Naive B cell (primary cell): Measurements from ENCODE around the gene HBP1. TPM values are rescaled to one million over a fixed set of nuclear protein-coding genes. Genes with fewer than 3 reads are reported as not detected.
A peak's percentile ranks its signal among the peaks of the same experiment; 100 is the strongest.

Experiments
- ATAC-seq, 2 donors: fragments of 150-1000 bp; cut with Tn5 transposase; 2 replicates each; pipeline ENCODE4 v1.10.0; 2021; ENCODE audit warnings: low read depth in 2 of 2, mild to moderate bottlenecking in 2 of 2, moderate library complexity in 2 of 2
- DNase-seq: peaks from one replicate; pipeline ENCODE4 v3.0.0; 2022
- H3K27ac Mint-ChIP-seq, 6 donors: one replicate each; pipeline ENCODE4 v1.8.0; 2020 to 2022; ENCODE audit warnings: mild to moderate bottlenecking in 6 of 6, mixed read lengths in 6 of 6, moderate library complexity in 5 of 6, inconsistent platforms in 2 of 6
- H3K27me3 Mint-ChIP-seq, 3 donors: one replicate each; pipeline ENCODE4 v1.8.0; 2021 to 2022; ENCODE audit warnings: mixed read lengths in 3 of 3, mild to moderate bottlenecking in 1 of 3
- H3K36me3 Mint-ChIP-seq, 2 donors: one replicate each; pipeline ENCODE4 v1.8.0; 2020 to 2022; ENCODE audit warnings: mixed read lengths in 2 of 2, inconsistent platforms in 1 of 2, mild to moderate bottlenecking in 1 of 2
- H3K4me1 Mint-ChIP-seq, 3 donors: one replicate each; pipeline ENCODE4 v1.8.0; 2020 to 2022; ENCODE audit warnings: mixed read lengths in 3 of 3, inconsistent platforms in 1 of 3, mild to moderate bottlenecking in 1 of 3, moderate library complexity in 1 of 3
- H3K4me3 Mint-ChIP-seq, 8 donors: one replicate each; pipeline ENCODE4 v1.8.0; 2020 to 2022; ENCODE audit warnings: mild to moderate bottlenecking in 8 of 8, mixed read lengths in 8 of 8, moderate library complexity in 8 of 8, inconsistent platforms in 2 of 8
- H3K9me3 Mint-ChIP-seq, 7 donors: one replicate each; pipeline ENCODE4 v1.8.0; 2020 to 2022; ENCODE audit warnings: mixed read lengths in 7 of 7, mild to moderate bottlenecking in 5 of 7, inconsistent platforms in 2 of 7, moderate library complexity in 1 of 7
- polyA plus RNA-seq, 6 donors: library from polyadenylated mRNA; unstranded; fragments of 300-500 nt; fragmentation: Illumina TruSeq; gene quantifications; one replicate each; pipeline ENCODE4 v1.2.3, GENCODE V29; 2021; ENCODE audit warnings: low read depth in 6 of 6

The HBP1 gene
- polyA plus RNA-seq, 6 donors from 2014 or later = 62.1 to 157 (median 71.8) TPM

DNA sequence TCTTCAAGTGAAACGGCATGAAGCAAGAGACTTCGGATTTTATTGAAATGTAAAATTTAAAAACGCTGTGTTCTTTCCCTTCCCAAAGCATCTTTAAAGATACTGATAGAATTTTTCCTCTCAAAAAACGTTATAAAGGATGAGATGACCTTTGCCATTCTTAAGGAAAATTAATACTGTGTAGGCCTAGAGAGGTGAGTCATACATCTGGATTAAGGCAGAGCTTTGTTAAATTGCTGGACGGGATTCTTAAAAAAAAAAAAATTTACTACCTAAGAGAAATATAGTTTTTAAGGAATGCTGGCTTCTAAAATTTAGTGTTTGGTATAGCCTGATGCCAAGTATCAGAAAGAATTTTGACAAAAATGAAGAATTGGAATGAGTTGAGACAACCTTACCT, 6.3 kb upstream of the HBP1 start:
- Mint-ChIP-seq H3K4me3 (no peak overlapping the region), H3K27ac (no peak overlapping the region), H3K4me1 (peaks cover 1 to 4% (median 3%) of the 10 kb centered on the region in 3 donors), H3K36me3 (no peaks in the 10 kb centered on the region), H3K9me3 (no peaks in the 10 kb centered on the region), H3K27me3 (peaks cover 4 to 11% (median 9%) of the 10 kb centered on the region in 3 donors)
- no peak for DNase-seq
- ATAC-seq = no peak

DNA sequence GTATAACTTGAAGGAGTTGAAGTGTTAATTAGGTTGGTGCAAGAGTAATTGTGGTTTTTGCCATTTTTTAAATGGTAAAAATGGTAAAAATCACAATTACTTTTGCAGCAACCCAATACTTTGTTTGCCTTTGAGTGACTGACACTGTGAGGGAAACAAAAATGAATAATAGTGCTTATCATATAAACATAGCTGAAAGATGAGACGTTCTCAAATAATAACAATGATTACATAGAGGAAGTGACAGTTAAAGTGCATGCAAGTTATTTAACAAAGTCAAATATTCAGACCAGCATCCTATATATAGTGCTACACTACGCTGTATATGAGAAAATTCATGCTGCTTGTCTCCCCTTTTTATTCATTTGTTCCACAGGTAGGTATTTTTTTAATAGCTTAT, 4.7 kb upstream of the HBP1 start:
- H3K9me3 Mint-ChIP-seq = no peaks in the 10 kb centered on the region
- H3K4me1 Mint-ChIP-seq = peaks cover 12 to 13% (median 13%) of the 10 kb centered on the region in 3 donors
- peak overlapping the region in 1 of 8 donors; percentile 20 for H3K4me3 Mint-ChIP-seq
- H3K36me3 Mint-ChIP-seq = peaks cover 0 to 6% of the 10 kb centered on the region in 2 donors
- ATAC-seq (no peak), DNase-seq (no peak)
- peaks cover 4 to 11% (median 9%) of the 10 kb centered on the region in 3 donors for H3K27me3 Mint-ChIP-seq
- no peak overlapping the region for H3K27ac Mint-ChIP-seq

DNA sequence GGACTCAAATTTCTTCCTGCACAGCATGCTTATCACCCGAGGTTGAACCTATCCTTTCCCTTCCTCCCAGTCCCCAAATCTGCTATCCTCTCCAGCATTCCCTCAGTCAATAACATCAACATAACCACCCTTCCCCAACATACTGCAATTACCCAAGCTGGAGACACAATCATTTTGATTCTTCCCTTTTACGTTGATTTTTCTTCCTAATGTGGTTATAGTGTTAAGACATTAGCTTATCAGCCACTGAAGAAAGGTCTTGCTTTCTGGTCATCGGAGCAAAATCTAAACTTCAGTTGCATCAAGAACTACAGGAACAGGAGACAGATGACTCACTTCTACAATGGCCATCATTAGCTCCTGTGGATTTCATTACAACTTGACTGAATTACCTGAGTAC, 3.5 kb upstream of the HBP1 start:
- peak overlapping the region in 1 of 6 donors; percentile 61 for H3K27ac Mint-ChIP-seq
- peaks cover 0 to 8% of the 10 kb centered on the region in 2 donors for H3K36me3 Mint-ChIP-seq
- H3K9me3 Mint-ChIP-seq = no peaks in the 10 kb centered on the region
- DNase-seq (no peak), ATAC-seq (no peak)
- H3K4me3 Mint-ChIP-seq = peak overlapping the region in 1 of 8 donors; percentile 41
- H3K4me1 Mint-ChIP-seq = peaks cover 19 to 23% (median 22%) of the 10 kb centered on the region in 3 donors
- H3K27me3 Mint-ChIP-seq = peaks cover 4 to 11% (median 9%) of the 10 kb centered on the region in 3 donors

DNA sequence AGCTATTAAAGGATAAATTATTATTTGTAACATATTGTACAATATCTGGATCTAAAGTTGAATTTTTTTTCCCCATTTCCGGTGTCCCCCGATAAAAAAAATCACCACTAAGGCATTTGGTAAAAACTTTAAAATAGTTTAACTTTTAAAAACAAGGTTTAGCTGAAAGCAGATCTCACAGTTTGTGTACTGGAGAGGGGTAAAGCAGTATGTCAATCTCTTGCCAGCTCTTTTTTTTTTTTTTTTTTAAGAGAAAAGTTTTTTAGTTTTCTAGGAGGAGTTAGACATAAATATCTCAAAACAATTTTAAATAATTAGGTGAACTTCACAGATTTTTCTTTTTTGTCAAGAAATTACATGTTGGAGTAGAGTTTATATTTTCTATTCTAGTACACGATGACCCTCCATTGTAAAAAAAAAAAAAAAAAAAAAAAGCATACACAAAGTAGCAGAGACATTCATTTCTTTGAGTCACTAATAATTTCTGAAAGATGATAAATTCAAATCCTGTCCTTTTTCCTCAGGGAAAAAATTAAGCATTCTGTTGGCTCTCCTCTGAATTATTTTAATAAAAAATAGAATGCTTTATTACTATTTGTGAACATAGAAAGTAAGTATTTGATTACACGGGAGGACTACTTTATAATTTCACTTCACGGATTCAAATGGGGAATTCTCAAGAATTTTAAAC, 1.9 kb upstream of the HBP1 start:
- peaks cover 28 to 33% (median 32%) of the 10 kb centered on the region in 3 donors for H3K4me1 Mint-ChIP-seq
- peak overlapping the region in 5 of 6 donors; percentile 97 to 100 (median 100) for H3K27ac Mint-ChIP-seq
- H3K4me3 Mint-ChIP-seq = peak overlapping the region; percentile 81 to 99 (median 97)
- ATAC-seq = no peak
- peaks cover 0 to 8% of the 10 kb centered on the region in 2 donors for H3K36me3 Mint-ChIP-seq
- no peak for DNase-seq
- H3K9me3 Mint-ChIP-seq = no peaks in the 10 kb centered on the region
- H3K27me3 Mint-ChIP-seq = peaks cover 4 to 11% (median 9%) of the 10 kb centered on the region in 3 donors

DNA sequence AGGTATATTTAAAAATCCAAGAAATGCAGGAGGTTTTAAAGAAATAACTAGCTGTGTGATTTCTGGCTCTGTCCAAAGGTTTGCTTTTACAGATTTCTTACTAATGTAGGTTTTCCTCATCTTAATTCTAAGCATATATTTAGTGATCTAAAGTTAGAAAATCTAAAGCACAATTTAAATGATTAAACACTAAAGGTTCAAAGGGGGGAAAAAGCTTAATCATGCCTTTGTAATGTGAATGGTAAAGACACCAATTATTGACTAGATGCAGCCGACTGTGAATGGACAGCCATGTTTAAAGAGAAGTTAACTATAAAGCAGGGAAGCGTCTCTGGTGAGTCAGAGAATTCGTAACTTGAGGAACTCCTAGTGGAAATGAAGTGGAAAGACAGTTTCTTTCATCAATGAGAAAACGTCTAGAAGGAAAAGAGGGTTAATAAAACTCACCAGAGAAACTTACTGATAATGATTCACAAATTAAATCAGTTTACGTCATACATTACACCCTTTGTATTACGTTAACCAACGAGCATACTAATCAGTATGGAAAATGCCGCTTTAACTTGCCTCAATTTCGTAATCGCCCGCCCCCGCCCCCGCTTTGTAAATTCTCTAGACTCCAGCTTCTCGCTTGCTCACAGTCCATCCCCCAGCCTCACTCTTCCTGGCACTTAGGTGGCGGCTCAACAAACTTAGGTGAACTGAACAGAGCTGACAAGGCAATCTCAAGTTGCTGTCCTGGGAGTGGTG, 1.1 kb upstream of the HBP1 start:
- peak overlapping the region; percentile 81 to 99 (median 97) for H3K4me3 Mint-ChIP-seq
- peaks cover 28 to 35% (median 33%) of the 10 kb centered on the region in 3 donors for H3K4me1 Mint-ChIP-seq
- peak overlapping the region; percentile 97 to 100 (median 100) for H3K27ac Mint-ChIP-seq
- H3K9me3 Mint-ChIP-seq = no peaks in the 10 kb centered on the region
- peaks cover 0 to 8% of the 10 kb centered on the region in 2 donors for H3K36me3 Mint-ChIP-seq
- ATAC-seq = peak; percentile 0 to 1
- H3K27me3 Mint-ChIP-seq = peaks cover 4 to 11% (median 9%) of the 10 kb centered on the region in 3 donors
- peak; percentile 40 for DNase-seq

DNA sequence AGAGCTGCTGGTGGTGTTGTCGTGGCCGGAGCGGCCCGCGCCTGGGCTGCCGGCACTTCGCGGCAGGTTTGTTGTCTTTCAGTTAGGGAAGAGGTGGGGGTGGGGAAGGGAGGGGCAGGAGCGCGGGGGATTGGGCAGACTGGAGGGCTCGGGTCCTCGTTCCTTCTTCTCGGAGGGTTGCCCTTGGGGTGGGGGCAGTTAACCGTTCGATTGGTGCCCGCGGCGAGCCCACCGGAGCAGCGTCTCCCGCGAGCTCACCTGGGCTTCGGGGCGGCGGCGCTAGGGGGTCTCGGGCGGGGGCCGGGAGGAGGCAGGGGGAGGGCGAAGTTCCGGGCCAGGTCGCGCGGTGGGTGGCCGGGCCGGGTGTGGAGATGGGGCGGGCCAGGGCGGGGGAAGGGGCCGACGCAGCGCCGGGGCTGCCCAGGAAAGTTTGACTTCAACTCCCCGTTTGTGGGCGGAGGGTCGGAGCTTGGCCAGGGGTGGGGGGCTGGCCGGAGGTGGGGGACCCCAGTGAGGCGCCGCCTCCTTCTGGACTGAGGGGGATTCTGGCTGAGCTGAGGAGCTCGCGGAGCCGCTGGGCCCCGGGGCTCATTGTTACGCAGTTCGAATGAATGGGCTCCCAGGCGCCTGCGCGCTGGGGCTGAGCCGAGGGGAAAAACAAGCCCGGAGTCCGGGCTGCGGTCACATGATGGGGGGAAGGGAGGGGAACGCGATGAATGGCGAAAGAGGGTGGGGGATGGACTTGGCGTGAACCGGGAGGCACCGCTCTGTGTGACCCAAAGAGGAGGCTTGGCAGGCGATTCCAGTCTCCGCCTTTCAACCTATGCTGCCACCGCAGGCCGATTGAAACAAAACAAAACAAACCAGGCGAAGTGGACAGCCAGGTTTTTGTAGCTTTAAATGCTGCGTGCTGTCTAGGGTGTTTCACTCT, 582 bp downstream of the HBP1 start:
- peaks cover 41 to 53% (median 49%) of the 10 kb centered on the region in 3 donors for H3K4me1 Mint-ChIP-seq

DNA sequence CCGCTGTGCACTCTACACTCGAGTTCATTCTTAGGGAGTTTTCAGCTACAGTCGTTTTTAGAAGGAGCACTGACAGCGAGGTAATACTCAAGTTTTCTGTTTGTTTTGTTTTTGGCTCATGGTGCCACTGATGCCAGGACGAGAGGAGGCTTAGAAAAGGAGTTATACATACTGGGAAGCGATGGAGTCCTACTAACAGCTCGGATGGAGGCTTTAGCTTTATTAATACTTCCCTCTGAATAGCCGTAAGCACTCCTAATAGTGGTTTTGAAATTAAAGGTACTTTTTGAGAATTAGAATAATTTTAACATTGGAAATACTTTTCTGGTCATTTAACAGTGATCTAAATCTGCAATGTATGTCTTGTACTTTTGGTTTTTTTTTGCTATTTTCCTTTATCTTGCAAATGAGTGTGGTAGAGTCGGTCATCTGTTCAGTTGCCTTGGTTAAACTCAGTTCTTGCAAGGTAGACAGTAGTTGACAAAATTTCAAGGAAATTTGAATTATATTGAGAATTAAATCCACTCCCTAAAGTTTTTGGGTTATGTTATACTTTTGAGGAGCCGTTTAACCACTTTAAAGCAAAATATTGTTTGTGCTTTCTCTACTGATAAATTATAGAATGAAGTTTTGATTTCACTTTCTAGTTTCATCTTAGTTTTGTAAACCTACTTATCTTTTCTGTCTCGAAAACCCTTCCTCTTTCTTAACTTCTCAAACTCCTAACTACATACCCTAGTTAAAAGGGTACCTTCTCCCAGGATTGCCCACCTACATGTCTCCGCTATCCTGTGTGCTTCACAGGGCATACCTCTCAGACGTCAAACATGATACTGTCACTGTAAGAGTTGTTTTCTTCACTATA, 1.5 kb downstream of the HBP1 start:
- H3K36me3 Mint-ChIP-seq = peaks cover 0 to 8% of the 10 kb centered on the region in 2 donors
- peaks cover 2 to 4% (median 4%) of the 10 kb centered on the region in 3 donors for H3K27me3 Mint-ChIP-seq
- peak overlapping the region; percentile 97 to 100 (median 98) for H3K27ac Mint-ChIP-seq
- DNase-seq (peak; percentile 32), ATAC-seq (no peak)
- H3K9me3 Mint-ChIP-seq = no peaks in the 10 kb centered on the region
- peaks cover 47 to 61% (median 55%) of the 10 kb centered on the region in 3 donors for H3K4me1 Mint-ChIP-seq
- H3K4me3 Mint-ChIP-seq = peak overlapping the region; percentile 81 to 99 (median 97)

More for the DNA sequence above, 582 bp downstream of the HBP1 start:
- DNase-seq (peak; percentile 83), ATAC-seq (peak; percentile 33 to 37)
- Mint-ChIP-seq H3K27me3 (peaks cover 4 to 11% (median 9%) of the 10 kb centered on the region in 3 donors), H3K9me3 (no peaks in the 10 kb centered on the region), H3K36me3 (peaks cover 0 to 8% of the 10 kb centered on the region in 2 donors), H3K4me3 (peak overlapping the region; percentile 81 to 99 (median 97)), H3K27ac (peak overlapping the region; percentile 97 to 100 (median 100))

DNA sequence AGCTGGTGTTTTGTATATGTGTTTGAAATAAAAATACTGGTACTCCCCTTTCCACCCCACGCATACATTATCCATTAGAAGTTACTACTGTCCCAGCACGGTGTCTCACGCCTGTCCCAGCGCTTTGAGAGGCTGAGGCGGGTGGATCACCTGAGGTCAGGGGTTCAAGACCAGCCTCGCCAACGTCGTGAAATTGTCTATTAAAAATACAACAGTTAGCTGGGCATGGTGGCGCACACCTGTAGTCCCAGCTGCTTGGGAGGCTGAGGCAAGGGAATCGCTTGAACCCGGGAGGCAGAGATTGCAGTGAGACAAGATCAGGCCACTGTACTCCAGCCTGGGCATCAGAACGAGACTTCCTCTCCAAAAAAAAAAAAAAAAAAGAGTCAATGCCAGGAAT, 2.7 kb downstream of the HBP1 start:
- H3K36me3 Mint-ChIP-seq = peaks cover 0 to 8% of the 10 kb centered on the region in 2 donors
- peak overlapping the region in 2 of 6 donors; percentile 69 to 75 for H3K27ac Mint-ChIP-seq
- no peak for DNase-seq
- H3K4me1 Mint-ChIP-seq = peaks cover 51 to 71% (median 55%) of the 10 kb centered on the region in 3 donors
- no peaks in the 10 kb centered on the region for H3K9me3 Mint-ChIP-seq
- H3K27me3 Mint-ChIP-seq = no peaks in the 10 kb centered on the region
- ATAC-seq = no peak
- peak overlapping the region in 5 of 8 donors; percentile 12 to 65 (median 24) for H3K4me3 Mint-ChIP-seq

DNA sequence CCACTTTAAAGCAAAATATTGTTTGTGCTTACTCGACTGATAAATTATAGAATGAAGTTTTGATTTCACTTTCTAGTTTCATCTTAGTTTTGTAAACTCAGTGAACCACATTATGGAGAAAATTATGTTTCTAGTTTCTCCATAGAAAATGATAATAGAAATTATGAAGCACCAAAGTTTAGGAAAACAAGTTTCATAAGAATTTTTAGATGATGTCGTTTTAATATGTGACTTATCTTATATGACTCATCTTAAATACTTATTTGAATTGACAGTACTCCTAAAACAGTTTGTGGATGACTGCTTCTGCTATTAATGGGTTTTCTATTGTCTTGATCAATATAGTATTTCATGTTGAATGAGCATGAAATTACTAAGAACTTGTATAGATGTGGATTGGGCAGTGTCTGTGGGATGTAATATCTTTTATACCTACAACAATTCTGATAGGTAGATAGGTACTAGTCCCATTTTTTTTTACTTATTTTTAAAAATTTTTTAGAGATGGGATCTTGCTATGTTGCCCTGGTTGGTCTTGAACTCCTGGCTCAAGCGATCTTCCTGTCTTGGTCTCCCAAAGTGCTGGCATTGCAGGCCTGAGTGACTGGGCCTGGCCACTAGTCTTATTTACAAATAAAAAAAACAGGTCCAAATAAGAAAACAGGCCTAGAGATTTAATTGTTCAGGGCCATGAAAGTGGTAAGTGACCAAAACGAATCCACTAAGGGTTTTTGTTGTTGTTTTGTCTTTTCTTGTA, 3.7 kb downstream of the HBP1 start:
- peaks cover 0 to 8% of the 10 kb centered on the region in 2 donors for H3K36me3 Mint-ChIP-seq
- H3K4me3 Mint-ChIP-seq = peak overlapping the region in 5 of 8 donors; percentile 15 to 45 (median 32)
- ATAC-seq = no peak
- peaks cover 50 to 71% (median 58%) of the 10 kb centered on the region in 3 donors for H3K4me1 Mint-ChIP-seq
- no peak for DNase-seq
- no peaks in the 10 kb centered on the region for H3K27me3 Mint-ChIP-seq
- H3K27ac Mint-ChIP-seq = peak overlapping the region in 3 of 6 donors; percentile 15 to 75 (median 42)
- H3K9me3 Mint-ChIP-seq = no peaks in the 10 kb centered on the region

DNA sequence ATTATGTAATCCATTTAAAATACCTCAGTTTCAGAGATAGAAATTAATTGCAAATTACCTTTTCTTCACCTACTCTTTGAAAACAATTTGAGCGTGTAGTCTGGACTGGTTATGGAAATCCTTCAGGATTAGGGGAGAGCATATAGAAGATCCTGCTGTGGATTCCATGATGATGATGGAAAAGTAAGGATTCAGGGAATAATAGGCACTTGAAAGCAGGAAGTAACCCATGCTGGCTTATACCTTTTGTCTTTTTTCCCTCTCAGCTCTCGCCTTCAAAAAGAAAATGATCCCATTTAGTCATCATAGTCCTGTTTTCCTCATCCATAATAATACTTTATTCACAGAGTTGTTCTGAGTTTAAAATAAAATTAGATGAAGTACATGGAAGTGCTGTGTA, 4.4 kb downstream of the HBP1 start:
- DNase-seq (no peak), ATAC-seq (no peak)
- peak overlapping the region in 5 of 8 donors; percentile 6 to 29 (median 23) for H3K4me3 Mint-ChIP-seq
- peaks cover 43 to 66% (median 51%) of the 10 kb centered on the region in 3 donors for H3K4me1 Mint-ChIP-seq
- H3K36me3 Mint-ChIP-seq = peaks cover 0 to 8% of the 10 kb centered on the region in 2 donors
- H3K27ac Mint-ChIP-seq = peak overlapping the region in 1 of 6 donors; percentile 75
- no peaks in the 10 kb centered on the region for H3K9me3 Mint-ChIP-seq
- no peaks in the 10 kb centered on the region for H3K27me3 Mint-ChIP-seq

DNA sequence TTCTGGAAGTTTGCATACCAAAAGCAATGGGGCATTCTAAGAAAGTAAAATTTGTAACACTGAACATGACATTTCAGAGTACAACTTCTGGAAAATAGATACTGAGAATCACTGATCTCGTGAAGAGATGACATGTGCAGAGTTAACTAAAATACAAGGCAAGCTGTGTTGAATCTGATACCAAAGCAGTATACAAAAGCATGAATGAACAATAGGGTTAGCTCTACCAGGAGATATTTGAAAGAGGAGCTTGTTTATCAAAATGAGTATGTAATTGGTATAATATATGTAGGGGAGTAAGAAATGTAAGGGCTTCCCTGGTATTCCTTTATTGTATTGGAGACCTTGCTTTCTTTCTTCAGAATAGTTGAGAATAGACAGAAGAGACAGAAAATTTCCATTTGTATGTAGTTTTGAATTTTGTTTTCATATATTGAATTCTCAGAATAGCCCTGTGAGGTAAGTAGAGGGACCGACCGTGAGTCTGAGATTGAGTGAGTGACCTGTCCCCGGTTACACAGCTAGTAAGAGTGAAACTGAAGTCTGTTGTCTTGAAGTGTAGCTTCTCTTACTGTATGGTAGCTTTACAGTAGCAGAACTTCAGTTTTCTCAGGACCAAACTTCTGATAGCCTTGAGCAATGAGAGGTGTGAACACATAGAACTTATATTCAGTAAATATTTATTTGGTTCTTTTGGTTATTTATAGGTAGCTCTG, 5.0 kb downstream of the HBP1 start:
- DNase-seq (no peak), ATAC-seq (no peak)
- H3K36me3 Mint-ChIP-seq = peaks cover 0 to 4% of the 10 kb centered on the region in 2 donors
- H3K4me3 Mint-ChIP-seq = peak overlapping the region in 5 of 8 donors; percentile 1 to 68 (median 23)
- H3K27me3 Mint-ChIP-seq = no peaks in the 10 kb centered on the region
- H3K27ac Mint-ChIP-seq = peak overlapping the region in 2 of 6 donors; percentile 3 to 58
- H3K9me3 Mint-ChIP-seq = no peaks in the 10 kb centered on the region
- H3K4me1 Mint-ChIP-seq = peaks cover 40 to 64% (median 49%) of the 10 kb centered on the region in 3 donors
